OCI-M1 (cell line): ENCODE data around the gene STXBP5L.
"Not testable (repeated sequence)": the region's sequence is repeated elsewhere in the genome, so short reads cannot be mapped to it uniquely, and the experiment has no call there.

Experiments used
- DNase-seq: peaks from one replicate; lab custom pipeline; 2025; lab: John Stamatoyannopoulos, UW

The STXBP5L gene

GRCh38 chr3:121063628-121064027 lies 155.6 kb downstream of the STXBP5L start:
- no peak for DNase-seq

- DNase-seq: no peak
Measured at GRCh38 chr3:121064121-121064520, 156.1 kb downstream of the STXBP5L start.

- no peak for DNase-seq
Measured at GRCh38 chr3:121072133-121072532, 164.1 kb downstream of the STXBP5L start.

- no peak for DNase-seq
Measured at GRCh38 chr3:121073011-121073410, 165.0 kb downstream of the STXBP5L start.

- DNase-seq: no peak
Measured at GRCh38 chr3:121075191-121075590, 167.2 kb downstream of the STXBP5L start.

GRCh38 chr3:121078378-121079101 lies 170.5 kb downstream of the STXBP5L start:
- DNase-seq: not testable (repeated sequence)

GRCh38 chr3:121096953-121097352 lies 188.9 kb downstream of the STXBP5L start:
- no peak for DNase-seq

GRCh38 chr3:121111086-121111485 lies 203.1 kb downstream of the STXBP5L start:
- not testable (repeated sequence) for DNase-seq

- peak; percentile 4 for DNase-seq
Measured at GRCh38 chr3:121111914-121112612, 204.1 kb downstream of the STXBP5L start.

- DNase-seq: peak; percentile 19
Measured at GRCh38 chr3:121126033-121126706, 218.2 kb downstream of the STXBP5L start.

- DNase-seq: no peak
Measured at GRCh38 chr3:121126707-121127035, 218.7 kb downstream of the STXBP5L start.

- DNase-seq: peak; percentile 19
Measured at GRCh38 chr3:121152573-121152972, 244.6 kb downstream of the STXBP5L start.

GRCh38 chr3:121153851-121154250 lies 245.8 kb downstream of the STXBP5L start:
- no peak for DNase-seq

- no peak for DNase-seq
Measured at GRCh38 chr3:121155028-121155427, 247.0 kb downstream of the STXBP5L start.

GRCh38 chr3:121165397-121165837 lies 257.4 kb downstream of the STXBP5L start:
- no peak for DNase-seq

- DNase-seq: peak; percentile 80
Measured at GRCh38 chr3:121167374-121168139, 259.6 kb downstream of the STXBP5L start.

GRCh38 chr3:121175083-121175482 lies 267.1 kb downstream of the STXBP5L start:
- no peak for DNase-seq

- not testable (repeated sequence) for DNase-seq
Measured at GRCh38 chr3:121190626-121191025, 282.6 kb downstream of the STXBP5L start.

GRCh38 chr3:121202573-121202972 lies 294.6 kb downstream of the STXBP5L start:
- DNase-seq: no peak

GRCh38 chr3:121223116-121223515 lies 315.1 kb downstream of the STXBP5L start:
- DNase-seq: no peak

- DNase-seq: peak; percentile 79
Measured at GRCh38 chr3:121228971-121229370, 321.0 kb downstream of the STXBP5L start.

GRCh38 chr3:121230194-121230593 lies 322.2 kb downstream of the STXBP5L start:
- not testable (repeated sequence) for DNase-seq
